ENCODE data around the gene GRHL3.

DNA sequence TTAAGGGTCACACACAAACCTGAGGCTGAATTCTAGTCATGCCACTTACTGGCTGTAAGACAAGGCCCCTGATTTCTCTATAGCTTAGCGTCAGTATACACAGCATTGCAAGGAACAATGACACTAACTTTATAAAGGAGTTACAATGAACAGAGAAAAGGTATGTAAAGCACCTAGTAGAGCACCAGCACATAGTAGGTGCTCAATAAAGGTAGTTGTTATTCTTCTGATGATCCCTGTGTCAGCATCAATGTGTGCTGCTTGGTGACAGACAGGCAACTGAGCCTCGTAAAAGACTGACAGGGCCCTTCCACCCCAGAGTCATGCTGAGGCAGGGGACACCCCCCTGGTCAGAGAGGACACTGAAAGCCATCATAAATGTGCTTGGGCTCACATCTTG lies 43.2 kb downstream of the GRHL3 start:
- no peak for TF ChIP-seq POLR2A (IDR thresholded peaks at IDR 0.05; ENCODE audit: low read depth, low read length)
- no peak for TF ChIP-seq BHLHE40 (IDR thresholded peaks at IDR 0.05; ENCODE audit: borderline replicate concordance in 1 of 2, low read depth in 2 of 2, low read length in 1 of 2)
- no peak for TF ChIP-seq MYC (IDR thresholded peaks at IDR 0.05; ENCODE audit: insufficient read depth, insufficient read length, insufficient replicate concordance, low read length, severe bottlenecking)
- no peak for TF ChIP-seq SP1 (IDR thresholded peaks at IDR 0.05; ENCODE audit: low read depth, low read length)
- no peak for TF ChIP-seq ZNF24 (IDR thresholded peaks at IDR 0.05)
- TF ChIP-seq, protein P1, sequence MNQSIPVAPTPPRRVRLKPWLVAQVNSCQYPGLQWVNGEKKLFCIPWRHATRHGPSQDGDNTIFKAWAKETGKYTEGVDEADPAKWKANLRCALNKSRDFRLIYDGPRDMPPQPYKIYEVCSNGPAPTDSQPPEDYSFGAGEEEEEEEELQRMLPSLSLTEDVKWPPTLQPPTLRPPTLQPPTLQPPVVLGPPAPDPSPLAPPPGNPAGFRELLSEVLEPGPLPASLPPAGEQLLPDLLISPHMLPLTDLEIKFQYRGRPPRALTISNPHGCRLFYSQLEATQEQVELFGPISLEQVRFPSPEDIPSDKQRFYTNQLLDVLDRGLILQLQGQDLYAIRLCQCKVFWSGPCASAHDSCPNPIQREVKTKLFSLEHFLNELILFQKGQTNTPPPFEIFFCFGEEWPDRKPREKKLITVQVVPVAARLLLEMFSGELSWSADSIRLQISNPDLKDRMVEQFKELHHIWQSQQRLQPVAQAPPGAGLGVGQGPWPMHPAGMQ (IDR thresholded peaks at IDR 0.05; ENCODE audit: borderline replicate concordance) = no peak
- TF ChIP-seq NRF1 (conservative IDR thresholded peaks at IDR 0.05; ENCODE audit: low read depth, low read length) = no peak
- TF ChIP-seq MTA3 (IDR thresholded peaks at IDR 0.05; ENCODE audit: borderline replicate concordance, low read length) = no peak
- no peak for TF ChIP-seq CHD1 (IDR thresholded peaks at IDR 0.05; ENCODE audit: low read depth, low read length)
- TF ChIP-seq POLR2AphosphoS5 (IDR thresholded peaks at IDR 0.05; ENCODE audit: low read length) = no peak
